Activated CD8-positive, alpha-beta memory T cell treated with anti-CD3 and anti-CD28 coated beads, Interleukin-2, amount 10 ng/mL, durations not matched to agents 7 days and 5 days (primary cell): ENCODE data around the gene CTNNB1. TPM values are rescaled to one million over a fixed set of nuclear protein-coding genes. Genes with fewer than 3 reads are reported as not detected.

Experiments
- ATAC-seq: fragments of 150-1000 bp; cut with Tn5 transposase; one replicate; pipeline ENCODE4 v1.10.0; 2021; ENCODE audit warnings: moderate library complexity
- CTCF ChIA-PET: fragments of 350-600 bp; sonication (Branson Sonifier 250); formaldehyde crosslinking; loops from one replicate; lab custom pipeline; 2021; ENCODE audit warnings: antibody characterized with exemption; lab: Charles Lee
- DNase-seq: peaks from one replicate; pipeline ENCODE4 v3.0.0-alpha.2; 2020
- H3K27ac Mint-ChIP-seq: one replicate; pipeline ENCODE4 v1.8.0; 2021; ENCODE audit warnings: mild to moderate bottlenecking, mixed read lengths
- H3K27me3 Mint-ChIP-seq: one replicate; pipeline ENCODE4 v1.8.0; 2021; ENCODE audit warnings: mixed read lengths
- H3K36me3 Mint-ChIP-seq: one replicate; pipeline ENCODE4 v1.8.0; 2021; ENCODE audit warnings: mild to moderate bottlenecking, mixed read lengths
- H3K4me1 Mint-ChIP-seq: one replicate; pipeline ENCODE4 v1.8.0; 2021; ENCODE audit warnings: mixed read lengths
- H3K4me3 Mint-ChIP-seq: one replicate; pipeline ENCODE4 v1.8.0; 2021; ENCODE audit warnings: mild to moderate bottlenecking, moderate library complexity, mixed read lengths
- H3K9me3 Mint-ChIP-seq: one replicate; pipeline ENCODE4 v1.8.0; 2022; ENCODE audit warnings: low read depth, mixed read lengths
- total RNA-seq, 2 experiments: library from RNA; stranded (reverse); gene quantifications; one replicate each; pipeline ENCODE4 v1.2.3, GENCODE V29; 2021

The CTNNB1 gene
- total RNA-seq, 2 experiments from 2014 or later: 116 to 214 TPM

- Mint-ChIP-seq H3K36me3 (peaks cover 7% of the 10 kb centered on the region), H3K9me3 (no peaks in the 10 kb centered on the region), H3K27ac (no peak overlapping the region), H3K4me1 (peaks cover 27% of the 10 kb centered on the region), H3K4me3 (peak overlapping the region; percentile 71), H3K27me3 (peaks cover 31% of the 10 kb centered on the region)
- DNase-seq (no peak), ATAC-seq (no peak)
- CTCF ChIA-PET: interaction anchor here (0.7 to 0.8 kb wide), 2 partner anchors 8 to 617 kb away, joined by 3 read pairs; no protein-coding TSS in a partner anchor
These were observed 1.3 kb upstream of the CTNNB1 start for GRCh38 chr3:41198046-41198445.

GRCh38 chr3:41198526-41198925 lies 779 bp upstream of the CTNNB1 start:
- CTCF ChIA-PET: interaction anchor here (0.7 to 0.8 kb wide), 2 partner anchors 8 to 618 kb away, joined by 3 read pairs; no protein-coding TSS in a partner anchor
- ATAC-seq (no peak), DNase-seq (no peak)

GRCh38 chr3:41199866-41200668 lies 762 bp downstream of the CTNNB1 start:
- Mint-ChIP-seq H3K27ac (peak overlapping the region; percentile 87), H3K4me1 (peaks cover 40% of the 10 kb centered on the region), H3K9me3 (no peaks in the 10 kb centered on the region), H3K4me3 (peak overlapping the region; percentile 90), H3K36me3 (peaks cover 7% of the 10 kb centered on the region), H3K27me3 (peaks cover 19% of the 10 kb centered on the region)
- CTCF ChIA-PET: interaction anchor here (1.0 to 1.2 kb wide), 2 partner anchors 9 to 10 kb away, joined by 3 to 8 read pairs; no protein-coding TSS in a partner anchor
- DNase-seq (peak; percentile 70), ATAC-seq (peak; percentile 22)

More at GRCh38 chr3:41198526-41198925, 779 bp upstream of the CTNNB1 start:
- peaks cover 7% of the 10 kb centered on the region for H3K36me3 Mint-ChIP-seq
- H3K4me3 Mint-ChIP-seq: peak overlapping the region; percentile 71
- H3K27me3 Mint-ChIP-seq: peaks cover 30% of the 10 kb centered on the region
- peaks cover 29% of the 10 kb centered on the region for H3K4me1 Mint-ChIP-seq
- no peaks in the 10 kb centered on the region for H3K9me3 Mint-ChIP-seq
- peak overlapping the region; percentile 74 for H3K27ac Mint-ChIP-seq

DNA sequence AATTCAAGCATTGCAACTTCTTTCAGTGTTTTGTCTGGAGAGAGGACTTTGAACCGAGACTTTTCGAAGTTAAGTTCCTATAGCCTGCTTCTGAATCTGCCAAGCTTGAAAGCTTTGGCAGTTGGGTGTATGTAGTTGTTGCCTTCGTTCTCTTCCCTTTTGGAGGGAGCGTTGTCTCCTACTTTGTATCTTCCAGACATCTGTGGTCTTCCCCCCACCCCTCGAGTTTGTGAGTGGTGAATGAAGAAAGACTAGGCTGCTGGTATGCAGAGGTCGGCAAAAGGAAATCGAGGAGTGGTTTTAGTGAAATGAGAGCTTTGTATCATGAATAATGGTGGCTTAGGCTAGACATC lies 1.3 kb downstream of the CTNNB1 start:
- Mint-ChIP-seq H3K27ac (peak overlapping the region; percentile 87), H3K9me3 (no peaks in the 10 kb centered on the region), H3K4me1 (peaks cover 44% of the 10 kb centered on the region), H3K36me3 (peaks cover 7% of the 10 kb centered on the region), H3K27me3 (peaks cover 15% of the 10 kb centered on the region), H3K4me3 (peak overlapping the region; percentile 90)
- ATAC-seq: no peak
- DNase-seq: peak; percentile 55
- CTCF ChIA-PET: no interaction called here

DNA sequence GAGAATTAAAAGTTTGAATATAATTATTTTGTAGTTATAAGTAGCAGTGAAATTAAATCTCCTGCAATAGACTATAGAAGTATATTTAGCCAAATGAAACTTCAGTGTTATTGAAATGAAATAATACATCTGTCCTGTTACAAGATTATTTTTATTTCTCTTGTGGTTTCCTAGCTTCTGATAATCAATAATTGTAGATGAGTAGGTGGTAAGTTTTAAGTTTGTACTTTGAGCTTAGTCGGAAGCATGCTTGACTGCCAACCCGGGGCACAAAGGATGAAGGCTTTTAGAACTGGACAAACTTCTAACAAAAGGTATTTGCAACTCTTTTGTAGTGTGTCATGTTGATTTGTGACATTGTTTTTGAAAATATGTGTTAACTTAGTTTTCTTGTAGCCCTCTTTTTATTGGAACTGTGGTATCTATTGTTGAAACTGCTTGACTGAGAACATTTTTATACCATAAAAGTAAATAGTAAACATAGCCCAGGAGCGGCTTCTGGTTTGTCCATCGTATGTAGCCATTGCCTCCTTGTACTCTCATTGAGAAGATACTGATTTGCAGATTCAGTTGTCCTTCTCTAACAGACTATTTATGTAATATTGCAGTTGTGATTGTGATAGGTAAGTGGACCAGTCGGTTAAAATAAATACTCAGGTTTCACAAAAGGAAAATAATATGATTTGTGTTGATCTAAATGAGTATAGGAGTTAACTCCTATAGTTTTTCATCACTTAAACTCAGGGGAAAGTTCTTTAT lies 2.9 kb downstream of the CTNNB1 start:
- Mint-ChIP-seq H3K9me3 (no peaks in the 10 kb centered on the region), H3K4me1 (peaks cover 48% of the 10 kb centered on the region), H3K27me3 (peaks cover 2% of the 10 kb centered on the region), H3K4me3 (peak overlapping the region; percentile 90), H3K27ac (peak overlapping the region; percentile 70), H3K36me3 (peaks cover 8% of the 10 kb centered on the region)
- ATAC-seq (no peak), DNase-seq (no peak)
- CTCF ChIA-PET: interaction anchor here (0.7 to 0.8 kb wide), 2 partner anchors 12 to 374 kb away, joined by 3 read pairs; no protein-coding TSS in a partner anchor

- no peak overlapping the region for H3K27ac Mint-ChIP-seq
- H3K36me3 Mint-ChIP-seq: peaks cover 14% of the 10 kb centered on the region
- peaks cover 2% of the 10 kb centered on the region for H3K27me3 Mint-ChIP-seq
- no peak overlapping the region for H3K4me3 Mint-ChIP-seq
- DNase-seq (no peak), ATAC-seq (no peak)
- H3K9me3 Mint-ChIP-seq: no peaks in the 10 kb centered on the region
- CTCF ChIA-PET: interaction anchor here (0.7 kb wide), 1 partner anchor 373 kb away, joined by 3 read pairs; no protein-coding TSS in a partner anchor
- H3K4me1 Mint-ChIP-seq: peaks cover 55% of the 10 kb centered on the region
These were observed 3.6 kb downstream of the CTNNB1 start for GRCh38 chr3:41202834-41203345.

DNA sequence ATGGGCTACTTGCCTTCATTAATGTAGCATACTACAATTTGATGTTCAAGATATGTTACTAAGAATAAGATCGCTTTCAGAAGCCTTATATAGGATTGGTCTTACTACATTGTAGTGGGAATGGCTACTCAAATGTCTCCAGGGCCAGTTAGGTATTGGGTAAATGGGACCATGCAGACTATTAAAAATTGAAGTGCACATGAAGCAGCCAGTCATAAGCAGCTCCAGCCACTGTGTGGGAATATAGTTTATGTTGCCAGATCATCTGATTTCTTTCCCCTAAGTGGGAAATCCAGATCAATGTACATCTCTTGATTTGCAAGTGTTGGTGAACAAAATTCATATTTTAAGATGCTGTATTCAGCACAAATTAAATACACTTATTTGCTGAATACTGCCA lies 5.1 kb downstream of the CTNNB1 start:
- Mint-ChIP-seq H3K36me3 (peaks cover 27% of the 10 kb centered on the region), H3K27me3 (no peaks in the 10 kb centered on the region), H3K4me3 (no peak overlapping the region), H3K9me3 (no peaks in the 10 kb centered on the region), H3K4me1 (peaks cover 60% of the 10 kb centered on the region), H3K27ac (no peak overlapping the region)
- DNase-seq: no peak
- CTCF ChIA-PET: no interaction called here
- no peak for ATAC-seq

DNA sequence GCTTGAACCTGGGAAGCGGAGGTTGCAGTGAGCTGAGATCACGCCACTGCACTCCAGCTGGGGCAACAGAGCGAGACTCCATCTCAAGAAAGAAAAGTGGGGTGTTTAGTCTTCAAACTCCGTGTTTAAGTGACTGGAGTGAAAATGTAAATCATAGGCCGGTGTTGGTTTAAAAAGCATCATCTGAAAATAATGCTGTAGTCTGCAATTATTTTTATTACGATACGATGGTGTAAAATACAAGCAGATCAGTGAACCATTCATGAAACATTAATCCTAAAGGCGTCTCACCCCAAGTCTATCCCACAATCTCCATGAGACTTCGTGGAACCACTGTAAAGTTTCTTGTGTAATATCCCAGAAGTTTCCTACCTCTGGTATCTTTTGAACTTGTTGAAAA lies 6.3 kb downstream of the CTNNB1 start:
- no peak overlapping the region for H3K4me3 Mint-ChIP-seq
- DNase-seq: no peak
- no peak overlapping the region for H3K27ac Mint-ChIP-seq
- no peaks in the 10 kb centered on the region for H3K27me3 Mint-ChIP-seq
- peaks cover 61% of the 10 kb centered on the region for H3K4me1 Mint-ChIP-seq
- H3K36me3 Mint-ChIP-seq: peaks cover 31% of the 10 kb centered on the region
- CTCF ChIA-PET: no interaction called here
- no peak for ATAC-seq
- H3K9me3 Mint-ChIP-seq: no peaks in the 10 kb centered on the region

- CTCF ChIA-PET: no interaction called here
- Mint-ChIP-seq H3K9me3 (no peaks in the 10 kb centered on the region), H3K4me3 (no peak overlapping the region), H3K36me3 (peaks cover 36% of the 10 kb centered on the region), H3K27ac (no peak overlapping the region), H3K4me1 (peaks cover 54% of the 10 kb centered on the region), H3K27me3 (no peaks in the 10 kb centered on the region)
- DNase-seq (no peak), ATAC-seq (no peak)
These were observed 8.1 kb downstream of the CTNNB1 start for GRCh38 chr3:41207355-41207754.

DNA sequence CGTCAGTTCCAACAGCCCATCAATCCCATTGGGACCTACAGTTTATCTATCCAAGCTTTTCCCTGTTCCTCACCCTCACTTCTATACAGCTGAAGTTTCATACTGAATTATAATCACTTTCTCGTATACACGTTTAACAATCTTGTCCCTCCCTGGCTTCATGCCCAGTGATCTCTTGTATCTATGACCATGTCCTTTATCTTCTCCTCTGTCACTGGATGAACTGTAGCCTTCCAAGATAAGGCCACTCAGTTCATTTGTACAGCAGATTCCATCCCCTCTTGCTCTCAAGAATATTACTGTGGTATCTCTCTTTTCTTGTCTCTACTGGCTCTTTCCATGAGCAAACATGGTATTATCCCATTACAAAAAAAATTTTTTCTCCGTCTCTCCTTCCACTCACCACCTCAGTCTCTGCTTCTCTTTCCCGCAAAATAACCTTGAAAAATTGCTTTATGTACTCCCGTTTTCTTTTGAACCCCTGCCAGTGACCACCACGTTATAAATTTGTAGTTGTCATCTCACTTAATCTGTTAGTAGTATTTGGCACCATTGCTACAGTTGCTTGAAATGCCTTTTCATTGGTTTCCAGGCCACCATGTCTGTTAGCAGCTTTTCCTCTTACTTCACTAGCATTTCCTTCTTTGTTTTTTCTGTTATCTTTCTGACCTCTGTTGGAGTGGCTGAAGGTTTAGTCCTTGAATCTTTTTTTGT lies 9.4 kb downstream of the CTNNB1 start:
- peaks cover 39% of the 10 kb centered on the region for H3K36me3 Mint-ChIP-seq
- DNase-seq (no peak), ATAC-seq (no peak)
- no peaks in the 10 kb centered on the region for H3K9me3 Mint-ChIP-seq
- peaks cover 57% of the 10 kb centered on the region for H3K4me1 Mint-ChIP-seq
- no peaks in the 10 kb centered on the region for H3K27me3 Mint-ChIP-seq
- H3K4me3 Mint-ChIP-seq: no peak overlapping the region
- H3K27ac Mint-ChIP-seq: no peak overlapping the region
- CTCF ChIA-PET: no interaction called here

DNA sequence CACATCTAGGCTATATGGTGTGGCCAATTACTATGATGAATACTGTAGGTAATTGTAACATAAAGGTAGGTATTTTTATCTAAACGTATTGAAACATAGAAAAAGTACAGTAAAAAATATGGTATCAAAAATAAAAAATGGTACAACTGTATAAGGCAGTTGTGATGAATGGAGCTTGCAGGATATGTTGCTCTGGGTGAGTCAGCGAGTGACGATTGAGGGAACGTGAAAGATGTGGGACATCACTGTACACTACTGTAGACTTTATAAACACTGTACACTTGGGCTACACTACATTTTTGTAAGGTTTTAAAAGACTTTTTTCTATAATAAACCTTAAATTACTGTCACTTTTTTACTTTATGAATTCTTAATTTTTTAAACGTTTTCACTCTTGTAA lies 10.3 kb downstream of the CTNNB1 start:
- peaks cover 39% of the 10 kb centered on the region for H3K36me3 Mint-ChIP-seq
- H3K9me3 Mint-ChIP-seq: no peaks in the 10 kb centered on the region
- no peak overlapping the region for H3K27ac Mint-ChIP-seq
- H3K27me3 Mint-ChIP-seq: no peaks in the 10 kb centered on the region
- CTCF ChIA-PET: interaction anchor here (1.0 kb wide), 1 partner anchor 10 kb away, joined by 3 read pairs; the partner anchor contains the start of gene CTNNB1
- H3K4me3 Mint-ChIP-seq: no peak overlapping the region
- peaks cover 51% of the 10 kb centered on the region for H3K4me1 Mint-ChIP-seq
- no peak for ATAC-seq
- DNase-seq: no peak

DNA sequence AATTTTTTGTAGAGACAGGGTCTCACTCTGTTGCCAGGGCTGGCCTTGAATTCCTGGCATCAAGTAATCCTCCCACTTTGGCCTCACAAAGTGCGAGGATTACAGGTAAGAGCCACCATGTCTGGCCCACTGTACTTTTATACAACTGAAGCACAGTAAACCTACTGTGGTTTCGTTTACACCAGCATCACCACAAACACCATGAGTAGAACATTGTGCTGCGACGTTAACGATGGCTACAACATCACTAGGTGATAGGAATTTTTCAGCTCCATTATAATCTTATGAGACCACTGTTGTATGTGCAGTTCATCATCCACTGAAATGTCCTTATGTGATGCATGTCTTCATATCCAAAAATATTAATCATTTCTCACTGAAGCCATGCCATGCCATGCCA lies 11.7 kb downstream of the CTNNB1 start:
- Mint-ChIP-seq H3K27me3 (no peaks in the 10 kb centered on the region), H3K9me3 (no peaks in the 10 kb centered on the region), H3K27ac (no peak overlapping the region), H3K4me1 (peaks cover 48% of the 10 kb centered on the region), H3K4me3 (no peak overlapping the region), H3K36me3 (peaks cover 41% of the 10 kb centered on the region)
- CTCF ChIA-PET: no interaction called here
- peak; percentile 20 for ATAC-seq
- DNase-seq: no peak

DNA sequence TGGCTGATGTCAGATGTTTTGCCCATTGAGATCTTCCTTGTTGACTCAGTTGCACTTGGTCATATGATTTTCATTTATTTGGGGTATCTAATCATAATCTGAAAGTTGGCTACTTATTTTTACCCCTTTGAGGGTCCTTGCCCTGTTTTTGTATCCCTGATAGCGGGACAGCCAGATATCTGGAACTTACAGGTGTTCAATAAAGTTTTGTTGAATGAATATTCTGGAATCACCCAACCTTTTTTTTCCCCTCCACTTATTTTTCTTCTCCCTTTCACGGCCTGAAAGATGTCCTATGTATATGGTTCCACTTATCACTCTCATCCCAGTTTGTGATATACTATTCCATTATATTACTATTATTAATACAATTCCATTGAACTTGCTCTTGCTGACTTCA lies 12.8 kb downstream of the CTNNB1 start:
- Mint-ChIP-seq H3K27ac (no peak overlapping the region), H3K36me3 (peaks cover 41% of the 10 kb centered on the region)
- CTCF ChIA-PET: no interaction called here

More for the DNA sequence above, 12.8 kb downstream of the CTNNB1 start:
- H3K4me3 Mint-ChIP-seq: no peak overlapping the region
- H3K27me3 Mint-ChIP-seq: no peaks in the 10 kb centered on the region
- H3K9me3 Mint-ChIP-seq: no peaks in the 10 kb centered on the region
- H3K4me1 Mint-ChIP-seq: peaks cover 51% of the 10 kb centered on the region
- ATAC-seq (no peak), DNase-seq (no peak)
